ENCODE data around the gene CBLB. TPM values are rescaled to one million over a fixed set of nuclear protein-coding genes. Genes with fewer than 3 reads are reported as not detected.

The CBLB gene
- total RNA-seq, result 17.6 and 19.4 TPM in 2 replicates

GRCh38 chr3:105868742-105869530 lies at the start of gene CBLB:
Gene CBLB (minus strand): TSS chr3:105869012. CDS start chr3:105867577, 1,435 bp downstream.
- peak; percentile 71 for DNase-seq (ENCODE audit: extremely low read depth, low read depth, low spot score)

DNA sequence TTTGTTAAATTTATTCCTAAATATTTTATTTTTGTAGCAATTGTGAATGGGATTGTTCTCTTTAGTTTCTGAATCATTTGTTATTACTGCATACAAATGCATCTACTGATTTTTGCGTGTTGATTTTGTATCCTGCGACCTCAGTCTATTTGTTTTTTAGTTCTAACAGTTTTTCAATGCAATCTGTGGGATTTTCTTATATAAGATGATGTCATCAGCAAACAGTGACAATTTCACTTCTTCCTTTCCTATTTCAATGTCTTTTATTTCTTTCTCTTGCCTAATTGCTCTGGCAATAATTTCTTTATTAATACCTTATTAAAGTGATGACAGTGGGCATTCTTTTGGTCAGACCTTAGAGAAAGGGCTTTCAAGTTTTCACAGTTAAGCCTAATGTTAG lies 48.0 kb upstream of the CBLB start:
- no peak for DNase-seq (ENCODE audit: extremely low read depth, low read depth, low spot score)

DNA sequence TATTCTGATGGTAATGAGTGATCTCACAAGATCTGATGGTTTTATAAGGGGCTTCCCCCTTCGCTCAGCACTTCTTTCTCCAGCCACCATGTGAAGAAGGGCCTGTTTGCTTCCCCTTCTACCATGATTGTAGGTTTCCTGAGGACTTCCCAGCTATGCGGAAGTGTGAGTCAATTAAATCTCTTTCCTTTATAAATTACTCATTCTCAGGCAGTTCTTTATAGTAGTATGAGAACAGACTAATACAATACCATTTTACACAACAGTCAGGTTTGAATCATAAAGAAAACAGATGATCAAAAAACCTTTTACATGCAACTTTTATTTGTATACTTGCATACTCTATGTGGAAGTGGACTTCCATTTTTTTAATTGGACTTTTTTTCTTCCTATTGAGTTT lies 46.7 kb upstream of the CBLB start:
- no peak for DNase-seq (ENCODE audit: extremely low read depth, low read depth, low spot score)

DNA sequence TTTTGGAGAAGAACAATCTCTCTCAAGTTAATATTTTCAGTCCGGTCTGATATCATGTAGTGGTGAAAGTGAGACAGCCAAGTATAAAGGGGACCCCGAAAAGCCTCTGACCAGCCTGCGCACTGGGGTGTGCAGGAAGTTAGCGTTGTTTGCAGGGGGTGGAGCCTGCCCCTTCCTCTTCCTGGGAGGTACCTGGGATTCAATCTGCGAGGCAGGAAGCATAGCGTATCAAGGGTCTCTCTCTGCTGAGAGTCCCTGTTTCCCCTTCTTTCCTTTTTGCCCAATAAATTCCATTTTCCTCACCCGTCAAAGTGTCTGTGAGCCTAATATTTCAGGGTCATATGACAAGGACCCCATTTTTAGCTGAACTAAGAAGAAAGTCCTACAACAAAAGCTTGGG lies 44.8 kb upstream of the CBLB start:
- DNase-seq (ENCODE audit: extremely low read depth, low read depth, low spot score), result no peak

- DNase-seq (ENCODE audit: extremely low read depth, low read depth, low spot score), result no peak
These were observed 44.1 kb upstream of the CBLB start for GRCh38 chr3:105912891-105913290.

DNA sequence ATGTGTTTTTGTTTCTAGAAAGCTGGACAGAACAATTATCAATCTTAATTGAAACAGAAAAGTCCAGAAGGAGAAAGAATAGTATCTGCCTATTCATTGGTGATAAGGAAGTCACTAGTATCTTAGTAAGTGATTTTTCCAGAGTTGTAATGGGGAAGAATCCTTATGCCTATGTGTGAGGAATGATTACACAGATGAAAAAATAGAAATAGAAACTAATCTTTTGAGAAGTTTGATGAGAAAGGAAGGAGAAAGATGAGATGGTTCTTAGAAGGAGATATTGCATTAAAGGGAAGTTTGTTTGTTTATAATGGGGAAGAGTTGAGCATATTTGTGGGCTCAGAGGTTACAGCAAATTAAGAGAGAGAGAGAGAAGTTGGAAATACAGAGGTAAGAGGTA lies 42.7 kb upstream of the CBLB start:
- DNase-seq (ENCODE audit: extremely low read depth, low read depth, low spot score), result no peak

GRCh38 chr3:105907777-105908176 lies 39.0 kb upstream of the CBLB start:
- DNase-seq (ENCODE audit: extremely low read depth, low read depth, low spot score), result no peak

GRCh38 chr3:105906836-105907235 lies 38.0 kb upstream of the CBLB start:
- DNase-seq (ENCODE audit: extremely low read depth, low read depth, low spot score), result no peak

GRCh38 chr3:105906345-105906744 lies 37.5 kb upstream of the CBLB start:
- no peak for DNase-seq (ENCODE audit: extremely low read depth, low read depth, low spot score)

DNA sequence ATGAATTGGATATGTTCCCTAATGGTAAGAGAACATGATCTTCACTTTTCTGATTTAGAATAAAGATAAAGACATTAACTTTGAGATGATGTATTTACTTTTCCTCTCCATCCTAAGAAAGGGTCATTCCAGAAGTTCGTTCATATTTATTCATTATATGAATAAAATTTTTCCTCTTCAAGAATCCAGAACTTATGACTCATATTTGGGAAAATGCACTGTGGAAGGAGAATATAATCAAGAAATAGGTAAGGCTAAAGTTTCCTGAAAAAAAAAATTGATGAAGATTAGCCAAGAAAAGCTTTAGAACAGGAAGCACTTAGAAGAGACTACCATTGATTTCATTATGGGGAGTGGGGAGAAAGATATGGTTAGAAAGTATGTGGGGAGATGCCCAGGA lies 36.5 kb upstream of the CBLB start:
- no peak for DNase-seq (ENCODE audit: extremely low read depth, low read depth, low spot score)

DNA sequence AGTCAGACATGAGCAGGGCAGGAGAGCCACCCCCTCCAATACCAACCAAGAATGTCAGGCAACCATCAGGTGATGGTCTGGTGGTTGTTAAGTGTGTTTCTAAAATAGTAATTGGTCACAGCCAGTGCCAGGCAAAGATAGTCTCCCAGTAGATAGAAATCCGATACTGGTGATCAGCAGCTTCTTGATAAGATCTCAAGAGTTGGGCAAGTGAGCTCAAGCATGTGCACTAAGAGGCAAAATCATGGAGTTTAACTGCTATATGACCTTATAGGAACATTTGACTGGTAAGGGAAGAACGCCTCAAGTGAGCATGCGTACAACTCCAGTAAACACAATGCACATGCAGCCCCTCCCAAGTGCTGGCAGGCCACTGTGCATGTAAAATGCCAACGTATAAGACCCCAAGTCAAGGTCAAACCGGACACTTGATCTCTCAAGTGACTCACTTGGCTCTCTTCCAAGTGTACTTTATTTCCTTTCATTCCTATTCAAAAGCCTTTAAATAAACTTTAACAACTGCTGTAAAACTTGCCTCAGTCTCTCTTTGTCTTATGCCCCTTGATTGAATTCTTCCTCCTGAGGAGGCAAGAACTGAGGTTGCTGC lies 36.0 kb upstream of the CBLB start:
- no peak for DNase-seq (ENCODE audit: extremely low read depth, low read depth, low spot score)

DNA sequence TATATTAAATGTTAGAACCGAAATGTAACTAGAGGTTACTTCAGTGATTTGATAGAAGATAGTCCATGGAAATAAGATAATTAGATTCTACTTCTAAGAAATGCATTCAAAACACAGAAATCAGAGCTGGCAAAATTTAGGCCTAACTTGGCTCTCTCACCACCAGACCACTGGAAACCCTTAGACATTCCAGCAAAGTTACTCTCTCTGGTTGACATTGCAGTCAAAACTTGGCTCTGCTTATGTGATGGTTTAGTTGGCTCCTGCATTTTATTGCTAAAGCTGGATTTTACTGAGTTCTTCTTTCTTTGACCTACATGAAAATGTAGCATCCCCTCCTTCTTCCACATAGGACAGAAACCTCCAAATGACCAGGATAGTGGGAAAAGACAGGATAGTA lies 35.4 kb upstream of the CBLB start:
- no peak for DNase-seq (ENCODE audit: extremely low read depth, low read depth, low spot score)

DNA sequence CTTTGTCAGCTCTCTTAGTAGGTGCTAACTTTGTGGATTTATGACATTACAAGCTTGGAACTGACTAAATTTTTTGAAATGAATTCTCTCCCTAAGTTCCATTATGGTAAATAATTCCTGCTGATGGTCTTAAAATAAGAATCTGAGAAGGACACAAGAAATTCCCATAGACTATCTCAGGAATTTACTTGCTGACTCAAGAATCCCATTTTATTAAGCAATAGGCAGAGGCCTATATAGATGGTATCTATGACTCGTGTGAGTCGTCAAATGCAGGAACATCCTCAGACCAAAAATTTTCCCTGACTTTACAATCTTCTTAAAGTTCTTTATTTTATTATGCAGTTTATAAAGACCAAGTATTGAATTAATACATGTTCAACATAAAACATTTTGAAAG lies 30.7 kb upstream of the CBLB start:
- DNase-seq (ENCODE audit: extremely low read depth, low read depth, low spot score), result no peak

DNA sequence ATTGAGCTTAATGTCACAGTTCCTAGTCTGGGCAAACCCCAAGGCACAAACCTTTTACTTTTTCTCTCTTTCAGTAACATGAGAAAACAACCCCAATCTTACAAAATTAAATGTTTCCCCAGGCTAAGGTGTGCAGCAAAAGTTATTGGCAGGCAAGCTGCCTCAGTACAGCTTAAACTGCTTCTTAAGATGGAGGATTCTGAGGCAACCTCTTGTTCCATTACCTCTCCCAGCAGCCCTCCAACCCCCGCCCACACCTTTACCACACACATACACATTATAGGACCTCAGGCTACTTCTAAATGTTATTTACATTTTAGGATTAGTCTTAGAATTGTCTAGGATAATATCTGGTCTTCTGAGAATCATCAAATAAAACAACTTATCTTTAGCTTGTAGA lies 22.3 kb upstream of the CBLB start:
- no peak for DNase-seq (ENCODE audit: extremely low read depth, low read depth, low spot score)

- DNase-seq (ENCODE audit: extremely low read depth, low read depth, low spot score), result no peak
These were observed 20.1 kb upstream of the CBLB start for GRCh38 chr3:105888621-105889579.

DNA sequence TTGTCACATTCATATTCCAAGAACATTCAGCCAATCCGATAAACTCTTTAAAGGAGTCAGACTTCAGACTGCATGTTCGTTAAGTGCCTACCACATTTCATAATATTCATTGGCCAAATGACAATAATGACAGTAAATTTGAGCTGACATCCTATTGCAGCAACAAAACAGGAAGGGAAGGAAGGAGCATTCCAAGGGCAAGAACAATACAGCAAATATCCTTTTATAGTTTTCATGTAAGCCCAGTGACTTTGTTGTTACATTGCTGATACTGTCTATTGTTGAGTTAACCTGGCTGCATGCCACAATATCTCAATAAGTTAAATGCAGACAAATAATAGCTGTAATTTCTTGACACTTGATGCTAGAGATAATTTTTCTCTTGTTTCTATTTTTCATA lies 16.4 kb upstream of the CBLB start:
- DNase-seq (ENCODE audit: extremely low read depth, low read depth, low spot score), result no peak

GRCh38 chr3:105883798-105884377 lies 15.1 kb upstream of the CBLB start:
- no peak for DNase-seq (ENCODE audit: extremely low read depth, low read depth, low spot score)

DNA sequence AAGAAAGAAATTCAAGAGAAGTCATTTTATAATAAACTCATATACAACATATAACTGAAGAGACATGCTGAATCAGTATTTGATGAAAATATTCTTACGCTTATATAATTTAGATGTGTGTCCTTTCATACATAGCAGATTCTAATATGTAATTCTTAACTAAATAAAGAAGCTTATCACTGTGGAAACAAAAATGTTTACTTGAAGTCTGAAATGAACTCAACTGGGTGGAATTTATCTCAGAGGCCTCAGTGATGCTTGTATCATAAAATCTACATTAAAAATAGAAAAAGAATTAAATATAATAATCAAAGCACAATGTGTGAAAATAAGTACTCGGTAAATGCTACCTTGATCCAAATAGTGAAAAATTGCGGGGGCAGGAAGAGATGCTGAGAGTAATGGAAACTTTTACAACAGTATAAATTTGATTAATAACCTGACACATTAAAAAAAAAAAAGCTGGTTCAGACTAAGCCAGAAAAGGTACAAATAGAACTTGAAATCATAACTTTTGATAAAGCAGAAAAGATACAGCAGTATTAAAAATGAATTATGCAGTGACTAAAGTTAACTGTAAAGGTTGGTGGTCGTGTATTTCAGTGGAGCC lies 12.0 kb upstream of the CBLB start:
- no peak for DNase-seq (ENCODE audit: extremely low read depth, low read depth, low spot score)

DNA sequence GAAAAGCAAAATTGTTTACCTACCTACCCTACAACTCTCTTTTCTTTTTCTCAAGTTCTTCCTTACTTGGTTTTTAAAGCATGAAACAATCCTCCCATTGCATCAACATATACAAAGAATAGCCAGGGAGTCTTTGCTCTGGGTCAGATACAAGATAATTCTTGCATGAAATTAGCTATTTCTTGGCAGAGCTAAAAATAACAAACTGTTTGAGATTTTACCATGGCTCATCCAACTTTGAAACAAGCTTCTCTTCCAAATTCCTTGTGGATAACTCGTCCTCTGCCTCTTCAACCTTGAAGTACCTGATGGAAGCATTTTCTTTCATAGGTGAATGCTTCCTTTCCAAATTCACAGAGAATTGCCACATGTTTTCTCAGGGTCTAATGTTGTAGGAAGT lies 9.2 kb upstream of the CBLB start:
- DNase-seq (ENCODE audit: extremely low read depth, low read depth, low spot score), result no peak

GRCh38 chr3:105877336-105877910 lies 8.6 kb upstream of the CBLB start:
- no peak for DNase-seq (ENCODE audit: extremely low read depth, low read depth, low spot score)

Data from glomerular endothelial cell (primary cell).